Measurements from ENCODE around the gene HECTD2. TPM values are rescaled to one million over a fixed set of nuclear protein-coding genes. Genes with fewer than 3 reads are reported as not detected.

Gene HECTD2
- total RNA-seq, 2 experiments from 2014 or later: 0.92 to 1.0 TPM

GRCh38 chr10:91406322-91406721 lies 3.8 kb upstream of the HECTD2 start:
- Histone ChIP-seq H3K4me3 (ENCODE audit: low read length) (no peak overlapping the region), H3K36me3 (ENCODE audit: insufficient read depth, low read length) (no peaks in the 10 kb centered on the region), H3K4me1 (ENCODE audit: insufficient read depth, low read length) (peaks cover 14% of the 10 kb centered on the region), H3K9me3 (ENCODE audit: control insufficient read depth in 1 of 2, insufficient read depth in 1 of 2, low read length in 2 of 2) (no peaks in the 10 kb centered on the region), H3K27me3 (ENCODE audit: control insufficient read depth in 1 of 2, insufficient read depth in 2 of 2, low read length in 2 of 2) (no peaks in the 10 kb centered on the region), H3K27ac (ENCODE audit: low read depth in 1 of 2, low read length in 2 of 2) (no peak overlapping the region)
- no peak overlapping the region for H3K4me3 Mint-ChIP-seq
- no peaks in the 10 kb centered on the region for H3K9me3 Mint-ChIP-seq
- TF ChIP-seq CTCF (IDR thresholded peaks at IDR 0.05): no peak
- H3K27me3 Mint-ChIP-seq: no peaks in the 10 kb centered on the region
- POLR2A ChIA-PET: no interaction called here
- intact Hi-C loops (cut with DNase I, micrococcal nuclease): loop anchor here in 1 of 2 experiments (2.0 to 10.0 kb wide), 3 partner anchors 16 to 532 kb away; partner anchors contain the start of genes BTAF1 and RPP30
- no peak for DNase-seq
- CTCF ChIA-PET: interaction anchor here (1.9 kb wide), 1 partner anchor 9 kb away, joined by 6 read pairs; no protein-coding TSS in a partner anchor
- peaks cover 11% of the 10 kb centered on the region for H3K4me1 Mint-ChIP-seq (ENCODE audit: low read depth)
- peaks cover 5% of the 10 kb centered on the region for H3K36me3 Mint-ChIP-seq (ENCODE audit: low read depth)
- no peak overlapping the region for H3K27ac Mint-ChIP-seq
- ATAC-seq (ENCODE audit: poor library complexity): no peak

GRCh38 chr10:91409069-91409868 lies 875 bp upstream of the HECTD2 start:
- ATAC-seq (ENCODE audit: poor library complexity) (peak; percentile 33), DNase-seq (peak in 10 of 14 experiments; percentile 21 to 61 (median 32))
- Histone ChIP-seq H3K4me3 (ENCODE audit: low read length) (peak overlapping the region; percentile 92), H3K27me3 (ENCODE audit: control insufficient read depth in 1 of 2, insufficient read depth in 2 of 2, low read length in 2 of 2) (peaks cover 3 to 8% of the 10 kb centered on the region in 2 experiments), H3K4me1 (ENCODE audit: insufficient read depth, low read length) (peaks cover 14% of the 10 kb centered on the region), H3K9me3 (ENCODE audit: control insufficient read depth in 1 of 2, insufficient read depth in 1 of 2, low read length in 2 of 2) (no peaks in the 10 kb centered on the region), H3K36me3 (ENCODE audit: insufficient read depth, low read length) (no peaks in the 10 kb centered on the region), H3K27ac (ENCODE audit: low read depth in 1 of 2, low read length in 2 of 2) (peak overlapping the region; percentile 82 to 86)
- no peaks in the 10 kb centered on the region for H3K27me3 Mint-ChIP-seq
- ChIA-PET CTCF (interaction anchor here (1.2 to 1.3 kb wide), 2 partner anchors 389 to 514 kb away, joined by 3 read pairs; partner anchors contain the start of genes BTAF1 and TNKS2), POLR2A (interaction anchor here (0.6 to 2.6 kb wide), 8 partner anchors 15 to 514 kb away, joined by 3 to 9 read pairs (median 5); partner anchors contain the start of genes BTAF1, FGFBP3 and TNKS2)
- intact Hi-C loops (cut with DNase I, micrococcal nuclease): loop anchor here (2.0 to 10.0 kb wide), 3 partner anchors 76 to 534 kb away; partner anchors contain the start of genes BTAF1 (in 1 of the 2) and RPP30 (in 1 of the 2)
- H3K9me3 Mint-ChIP-seq: no peaks in the 10 kb centered on the region
- peaks cover 5% of the 10 kb centered on the region for H3K36me3 Mint-ChIP-seq (ENCODE audit: low read depth)
- H3K27ac Mint-ChIP-seq: peak overlapping the region; percentile 86
- H3K4me3 Mint-ChIP-seq: peak overlapping the region; percentile 91
- TF ChIP-seq CTCF (IDR thresholded peaks at IDR 0.05): no peak
- peaks cover 11% of the 10 kb centered on the region for H3K4me1 Mint-ChIP-seq (ENCODE audit: low read depth)

- Mint-ChIP-seq H3K4me1 (ENCODE audit: low read depth) (peaks cover 11% of the 10 kb centered on the region), H3K36me3 (ENCODE audit: low read depth) (peaks cover 5% of the 10 kb centered on the region), H3K27me3 (no peaks in the 10 kb centered on the region), H3K9me3 (no peaks in the 10 kb centered on the region), H3K4me3 (peak overlapping the region; percentile 92), H3K27ac (peak overlapping the region; percentile 86)
- Histone ChIP-seq H3K27ac (ENCODE audit: low read depth in 1 of 2, low read length in 2 of 2) (no peak overlapping the region), H3K4me1 (ENCODE audit: insufficient read depth, low read length) (peaks cover 14% of the 10 kb centered on the region), H3K36me3 (ENCODE audit: insufficient read depth, low read length) (no peaks in the 10 kb centered on the region), H3K4me3 (ENCODE audit: low read length) (peak overlapping the region; percentile 62), H3K27me3 (ENCODE audit: control insufficient read depth in 1 of 2, insufficient read depth in 2 of 2, low read length in 2 of 2) (peaks cover 3 to 8% of the 10 kb centered on the region in 2 experiments), H3K9me3 (ENCODE audit: control insufficient read depth in 1 of 2, insufficient read depth in 1 of 2, low read length in 2 of 2) (no peaks in the 10 kb centered on the region)
- ATAC-seq (ENCODE audit: poor library complexity): no peak
- no peak for TF ChIP-seq CTCF (IDR thresholded peaks at IDR 0.05)
- CTCF ChIA-PET: interaction anchor here (1.2 kb wide), 1 partner anchor 20 kb away, joined by 6 read pairs; no protein-coding TSS in a partner anchor
- POLR2A ChIA-PET: interaction anchor here (0.7 to 2.0 kb wide), 4 partner anchors 113 to 249 kb away, joined by 3 to 8 read pairs (median 5); no protein-coding TSS in a partner anchor
- intact Hi-C loops (cut with DNase I, micrococcal nuclease): loop anchor here (1.0 to 10.0 kb wide), 8 partner anchors 22 to 1436 kb away; partner anchors contain the start of genes EXOC6 (in 1 of the 2), FGFBP3 (in 1 of the 2) and TNKS2 (in 1 of the 2)
- DNase-seq: peak in 4 of 14 experiments; percentile 6 to 37 (median 14)
Measured at GRCh38 chr10:91410638-91411371, 661 bp downstream of the HECTD2 start.

All from CD4-positive, alpha-beta T cell (primary cell).